ENCODE data around the gene ARRDC3.

ARRDC3 gene

GRCh38 chr5:91383027-91383955 is at the start of gene ARRDC3:
ARRDC3 (minus strand) TSS chr5:91383317; CDS start chr5:91383092, 225 bp downstream.
- peaks cover 18% of the 10 kb centered on the region for H3K4me1 ChIP-seq
- no peaks in the 10 kb centered on the region for H3K9me3 ChIP-seq
- no peaks in the 10 kb centered on the region for H4K20me1 ChIP-seq
- H3K4me3 ChIP-seq, result peak within 1 kb of the TSS; percentile 90
- H3K9ac ChIP-seq, result peak within 1 kb of the TSS; percentile 89
- peak within 1 kb of the TSS; percentile 92 for H3K4me2 ChIP-seq
- no peaks in the 10 kb centered on the region for H3K27me3 ChIP-seq
- no peaks in the 10 kb centered on the region for H3K36me3 ChIP-seq
- H3K27ac ChIP-seq, result peak within 1 kb of the TSS; percentile 95
- TF ChIP-seq Cebpa-rat (IDR thresholded peaks at IDR 0.05), result no peak; the same call in 1 of the 2 replicates

- Histone ChIP-seq H3K36me3 (no peaks in the 10 kb centered on the region), H3K27ac (no peak overlapping the region), H3K9ac (no peak overlapping the region), H3K4me1 (no peaks in the 10 kb centered on the region), H4K20me1 (no peaks in the 10 kb centered on the region), H3K27me3 (no peaks in the 10 kb centered on the region), H3K4me2 (no peak overlapping the region), H3K4me3 (no peak overlapping the region), H3K9me3 (no peaks in the 10 kb centered on the region)
- no peak for TF ChIP-seq Cebpa-rat (IDR thresholded peaks at IDR 0.05)
Observed at GRCh38 chr5:91430949-91431348, 47.8 kb upstream of the ARRDC3 start.

- no peak for TF ChIP-seq Cebpa-rat (IDR thresholded peaks at IDR 0.05)
- Histone ChIP-seq H3K27ac (no peak overlapping the region), H3K27me3 (no peaks in the 10 kb centered on the region), H3K4me1 (peaks cover 9% of the 10 kb centered on the region; the same call in 1 of the 2 replicates), H3K9ac (no peak overlapping the region), H3K4me3 (no peak overlapping the region), H4K20me1 (no peaks in the 10 kb centered on the region), H3K4me2 (no peak overlapping the region), H3K9me3 (no peaks in the 10 kb centered on the region), H3K36me3 (no peaks in the 10 kb centered on the region)
Observed at GRCh38 chr5:91424638-91425436, 41.7 kb upstream of the ARRDC3 start.

- no peak overlapping the region for H3K9ac ChIP-seq
- H3K4me2 ChIP-seq, result no peak overlapping the region
- no peaks in the 10 kb centered on the region for H3K27me3 ChIP-seq
- H3K9me3 ChIP-seq, result no peaks in the 10 kb centered on the region
- H3K36me3 ChIP-seq, result no peaks in the 10 kb centered on the region
- no peak for TF ChIP-seq Cebpa-rat (IDR thresholded peaks at IDR 0.05)
- no peaks in the 10 kb centered on the region for H4K20me1 ChIP-seq
- H3K4me3 ChIP-seq, result no peak overlapping the region
- H3K27ac ChIP-seq, result no peak overlapping the region
- H3K4me1 ChIP-seq, result peaks cover 9% of the 10 kb centered on the region; the same call in 1 of the 2 replicates
Observed at GRCh38 chr5:91423871-91424270, 40.8 kb upstream of the ARRDC3 start.

- no peaks in the 10 kb centered on the region for H3K27me3 ChIP-seq
- no peak overlapping the region for H3K4me3 ChIP-seq
- no peaks in the 10 kb centered on the region for H3K9me3 ChIP-seq
- no peaks in the 10 kb centered on the region for H4K20me1 ChIP-seq
- H3K4me2 ChIP-seq, result no peak overlapping the region
- no peak overlapping the region for H3K27ac ChIP-seq
- TF ChIP-seq Cebpa-rat (IDR thresholded peaks at IDR 0.05), result no peak
- no peak overlapping the region for H3K9ac ChIP-seq
- H3K36me3 ChIP-seq, result no peaks in the 10 kb centered on the region
- peaks cover 9% of the 10 kb centered on the region; the same call in 1 of the 2 replicates for H3K4me1 ChIP-seq
Observed at GRCh38 chr5:91420879-91421278, 37.8 kb upstream of the ARRDC3 start.

- Histone ChIP-seq H4K20me1 (no peaks in the 10 kb centered on the region), H3K27ac (no peak overlapping the region), H3K4me3 (no peak overlapping the region), H3K9ac (no peak overlapping the region), H3K4me1 (peaks cover 9% of the 10 kb centered on the region; the same call in 1 of the 2 replicates), H3K36me3 (no peaks in the 10 kb centered on the region), H3K4me2 (no peak overlapping the region), H3K27me3 (no peaks in the 10 kb centered on the region), H3K9me3 (no peaks in the 10 kb centered on the region)
- no peak for TF ChIP-seq Cebpa-rat (IDR thresholded peaks at IDR 0.05)
Observed at GRCh38 chr5:91419571-91420537, 36.7 kb upstream of the ARRDC3 start.

- no peak for TF ChIP-seq Cebpa-rat (IDR thresholded peaks at IDR 0.05)
- no peak overlapping the region for H3K4me3 ChIP-seq
- no peak overlapping the region for H3K4me2 ChIP-seq
Observed at GRCh38 chr5:91419136-91419535, 36.0 kb upstream of the ARRDC3 start.

GRCh38 chr5:91418158-91418557 is 35.0 kb upstream of the ARRDC3 start:
- TF ChIP-seq Cebpa-rat (IDR thresholded peaks at IDR 0.05), result no peak
- Histone ChIP-seq H3K4me3 (no peak overlapping the region), H3K4me2 (no peak overlapping the region), H3K36me3 (no peaks in the 10 kb centered on the region), H3K9ac (no peak overlapping the region), H3K27ac (no peak overlapping the region), H3K27me3 (no peaks in the 10 kb centered on the region), H3K4me1 (peaks cover 9% of the 10 kb centered on the region; the same call in 1 of the 2 replicates), H3K9me3 (no peaks in the 10 kb centered on the region), H4K20me1 (no peaks in the 10 kb centered on the region)

More at GRCh38 chr5:91419136-91419535, 36.0 kb upstream of the ARRDC3 start:
- Histone ChIP-seq H3K9ac (no peak overlapping the region), H3K27ac (no peak overlapping the region), H3K4me1 (peaks cover 9% of the 10 kb centered on the region; the same call in 1 of the 2 replicates), H4K20me1 (no peaks in the 10 kb centered on the region), H3K36me3 (no peaks in the 10 kb centered on the region), H3K27me3 (no peaks in the 10 kb centered on the region), H3K9me3 (no peaks in the 10 kb centered on the region)

- TF ChIP-seq Cebpa-rat (IDR thresholded peaks at IDR 0.05), result no peak
Observed at GRCh38 chr5:91417219-91417618, 34.1 kb upstream of the ARRDC3 start.

More at GRCh38 chr5:91417219-91417618, 34.1 kb upstream of the ARRDC3 start:
- no peak overlapping the region for H3K9ac ChIP-seq
- no peak overlapping the region for H3K4me3 ChIP-seq
- H3K36me3 ChIP-seq, result no peaks in the 10 kb centered on the region
- peaks cover 9% of the 10 kb centered on the region; the same call in 1 of the 2 replicates for H3K4me1 ChIP-seq
- no peaks in the 10 kb centered on the region for H4K20me1 ChIP-seq
- no peak overlapping the region for H3K4me2 ChIP-seq
- no peaks in the 10 kb centered on the region for H3K9me3 ChIP-seq
- no peaks in the 10 kb centered on the region for H3K27me3 ChIP-seq
- H3K27ac ChIP-seq, result no peak overlapping the region

Measured in BLaER1 (cell line).